ENCODE data around the gene BRD3.

BRD3 gene

GRCh38 chr9:134053941-134054761 is 13.7 kb downstream of the BRD3 start:
- FAIRE-seq = no peak

GRCh38 chr9:134053401-134053871 is 14.4 kb downstream of the BRD3 start:
- FAIRE-seq = no peak

- FAIRE-seq = no peak
Measured at GRCh38 chr9:134052941-134053340, 14.9 kb downstream of the BRD3 start.

- FAIRE-seq = no peak
Measured at GRCh38 chr9:134052491-134052890, 15.3 kb downstream of the BRD3 start.

- no peak for FAIRE-seq
Measured at GRCh38 chr9:134051319-134051718, 16.5 kb downstream of the BRD3 start.

GRCh38 chr9:134050726-134051125 is 17.1 kb downstream of the BRD3 start:
- FAIRE-seq = no peak

- no peak for FAIRE-seq
Measured at GRCh38 chr9:134049772-134050588, 17.8 kb downstream of the BRD3 start.

GRCh38 chr9:134049236-134049635 is 18.6 kb downstream of the BRD3 start:
- no peak for FAIRE-seq

GRCh38 chr9:134048582-134048968 is 19.3 kb downstream of the BRD3 start:
- no peak for FAIRE-seq

GRCh38 chr9:134047868-134048581 is 19.8 kb downstream of the BRD3 start:
- FAIRE-seq = no peak

GRCh38 chr9:134046894-134047681 is 20.7 kb downstream of the BRD3 start:
- no peak for FAIRE-seq

- FAIRE-seq = no peak
Measured at GRCh38 chr9:134045841-134046544, 21.8 kb downstream of the BRD3 start.

- FAIRE-seq = no peak
Measured at GRCh38 chr9:134044944-134045343, 22.9 kb downstream of the BRD3 start.

- no peak for FAIRE-seq
Measured at GRCh38 chr9:134043531-134043988, 24.3 kb downstream of the BRD3 start.

GRCh38 chr9:134041649-134041962 is 26.2 kb downstream of the BRD3 start:
- no peak for FAIRE-seq

- no peak for FAIRE-seq
Measured at GRCh38 chr9:134040781-134041648, 26.8 kb downstream of the BRD3 start.

GRCh38 chr9:134040176-134040565 is 27.7 kb downstream of the BRD3 start:
- FAIRE-seq = no peak

- FAIRE-seq = no peak
Measured at GRCh38 chr9:134039386-134040175, 28.2 kb downstream of the BRD3 start.

- FAIRE-seq = no peak
Measured at GRCh38 chr9:134037641-134038040, 30.2 kb downstream of the BRD3 start.

- no peak for FAIRE-seq
Measured at GRCh38 chr9:134036130-134036529, 31.7 kb downstream of the BRD3 start.
